ENCODE data around the gene UGT1A9.

Gene UGT1A9

DNA sequence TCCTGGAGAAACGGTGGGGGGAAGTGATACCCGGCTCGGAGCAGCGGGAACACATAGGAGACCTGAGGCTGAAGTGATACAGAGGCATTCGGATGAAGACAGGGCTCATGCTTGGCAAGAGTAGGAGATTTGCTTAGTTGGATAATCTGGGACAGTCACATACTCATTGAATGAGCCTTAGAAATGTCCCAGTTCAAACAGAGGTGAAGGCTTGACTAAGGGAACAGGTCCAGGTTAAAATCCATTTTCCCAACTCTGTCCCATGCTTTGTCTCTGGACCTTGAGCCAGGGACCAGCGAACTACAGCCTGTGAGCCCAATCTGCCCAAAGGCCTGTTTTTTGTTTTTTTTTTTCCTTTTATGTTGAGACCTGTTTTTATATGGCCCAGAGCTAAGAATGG, 22.3 kb downstream of the UGT1A9 start:
- Histone ChIP-seq H3K27ac (ENCODE audit: low read length) (no peak overlapping the region), H3K4me3 (ENCODE audit: low read length) (no peak overlapping the region), H3K9me3 (replicated peaks; ENCODE audit: insufficient read depth, low read length) (no peaks in the 10 kb centered on the region), H3K4me2 (ENCODE audit: low read depth, low read length) (no peak overlapping the region), H3K36me3 (replicated peaks; ENCODE audit: insufficient read depth, low read length) (no peaks in the 10 kb centered on the region), H3K79me2 (ENCODE audit: low read length) (no peaks in the 10 kb centered on the region), H3K9ac (ENCODE audit: low read length) (no peak overlapping the region), H3K4me1 (ENCODE audit: low read length) (no peaks in the 10 kb centered on the region), H4K20me1 (ENCODE audit: insufficient read depth, low read length) (no peaks in the 10 kb centered on the region), H3K27me3 (replicated peaks; ENCODE audit: insufficient read depth, low read length) (no peaks in the 10 kb centered on the region), H2AFZ (ENCODE audit: low read length) (no peak overlapping the region), H3K9me2 (replicated peaks; ENCODE audit: insufficient read depth, low read length) (no peaks in the 10 kb centered on the region), H3F3A (ENCODE audit: insufficient read depth, low read length) (no peaks in the 10 kb centered on the region)
- DNase-seq, result no peak
- TF ChIP-seq EZH2 (optimal IDR thresholded peaks at IDR 0.05; ENCODE audit: low read depth, low read length) (no peak), EZH2phosphoT487 (IDR thresholded peaks at IDR 0.05; ENCODE audit: low read length) (no peak)
- TF ChIP-seq, protein P1, sequence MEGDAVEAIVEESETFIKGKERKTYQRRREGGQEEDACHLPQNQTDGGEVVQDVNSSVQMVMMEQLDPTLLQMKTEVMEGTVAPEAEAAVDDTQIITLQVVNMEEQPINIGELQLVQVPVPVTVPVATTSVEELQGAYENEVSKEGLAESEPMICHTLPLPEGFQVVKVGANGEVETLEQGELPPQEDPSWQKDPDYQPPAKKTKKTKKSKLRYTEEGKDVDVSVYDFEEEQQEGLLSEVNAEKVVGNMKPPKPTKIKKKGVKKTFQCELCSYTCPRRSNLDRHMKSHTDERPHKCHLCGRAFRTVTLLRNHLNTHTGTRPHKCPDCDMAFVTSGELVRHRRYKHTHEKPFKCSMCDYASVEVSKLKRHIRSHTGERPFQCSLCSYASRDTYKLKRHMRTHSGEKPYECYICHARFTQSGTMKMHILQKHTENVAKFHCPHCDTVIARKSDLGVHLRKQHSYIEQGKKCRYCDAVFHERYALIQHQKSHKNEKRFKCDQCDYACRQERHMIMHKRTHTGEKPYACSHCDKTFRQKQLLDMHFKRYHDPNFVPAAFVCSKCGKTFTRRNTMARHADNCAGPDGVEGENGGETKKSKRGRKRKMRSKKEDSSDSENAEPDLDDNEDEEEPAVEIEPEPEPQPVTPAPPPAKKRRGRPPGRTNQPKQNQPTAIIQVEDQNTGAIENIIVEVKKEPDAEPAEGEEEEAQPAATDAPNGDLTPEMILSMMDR (IDR thresholded peaks at IDR 0.05; ENCODE audit: low read length), result no peak

DNA sequence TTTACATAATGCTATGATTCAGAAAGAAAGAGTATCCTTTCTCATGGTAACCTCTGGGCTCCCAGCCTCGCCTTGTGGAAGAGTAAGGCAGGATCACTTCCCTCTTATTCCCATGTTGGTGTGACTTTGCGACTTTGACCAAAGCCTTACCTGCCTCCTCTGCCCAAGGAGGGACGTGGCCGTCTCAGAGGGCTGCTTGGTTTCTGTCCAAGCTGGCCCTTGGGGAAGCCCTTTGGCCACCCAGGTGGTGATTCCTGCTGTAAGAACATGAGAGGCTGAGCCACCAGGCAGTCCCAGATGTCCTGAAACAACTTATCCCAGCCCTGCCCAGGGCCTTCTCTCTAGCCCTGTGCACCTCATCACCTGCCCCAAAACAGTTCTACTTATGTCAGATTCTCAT, 27.0 kb downstream of the UGT1A9 start:
- TF ChIP-seq EZH2phosphoT487 (IDR thresholded peaks at IDR 0.05; ENCODE audit: low read length), result no peak
- TF ChIP-seq, protein P1 (IDR thresholded peaks at IDR 0.05; ENCODE audit: low read length), result no peak
- no peak for TF ChIP-seq EZH2 (optimal IDR thresholded peaks at IDR 0.05; ENCODE audit: low read depth, low read length)
- Histone ChIP-seq H3K27ac (ENCODE audit: low read length) (no peak overlapping the region), H3K36me3 (replicated peaks; ENCODE audit: insufficient read depth, low read length) (no peaks in the 10 kb centered on the region), H3K4me3 (ENCODE audit: low read length) (no peak overlapping the region), H3K79me2 (ENCODE audit: low read length) (no peaks in the 10 kb centered on the region), H3K4me2 (ENCODE audit: low read depth, low read length) (no peak overlapping the region), H3K9me3 (replicated peaks; ENCODE audit: insufficient read depth, low read length) (no peaks in the 10 kb centered on the region), H3K9me2 (replicated peaks; ENCODE audit: insufficient read depth, low read length) (no peaks in the 10 kb centered on the region), H3F3A (ENCODE audit: insufficient read depth, low read length) (no peaks in the 10 kb centered on the region), H3K27me3 (replicated peaks; ENCODE audit: insufficient read depth, low read length) (no peaks in the 10 kb centered on the region), H4K20me1 (ENCODE audit: insufficient read depth, low read length) (no peaks in the 10 kb centered on the region), H3K4me1 (ENCODE audit: low read length) (no peaks in the 10 kb centered on the region), H3K9ac (ENCODE audit: low read length) (no peak overlapping the region), H2AFZ (ENCODE audit: low read length) (no peak overlapping the region)
- DNase-seq, result no peak

DNA sequence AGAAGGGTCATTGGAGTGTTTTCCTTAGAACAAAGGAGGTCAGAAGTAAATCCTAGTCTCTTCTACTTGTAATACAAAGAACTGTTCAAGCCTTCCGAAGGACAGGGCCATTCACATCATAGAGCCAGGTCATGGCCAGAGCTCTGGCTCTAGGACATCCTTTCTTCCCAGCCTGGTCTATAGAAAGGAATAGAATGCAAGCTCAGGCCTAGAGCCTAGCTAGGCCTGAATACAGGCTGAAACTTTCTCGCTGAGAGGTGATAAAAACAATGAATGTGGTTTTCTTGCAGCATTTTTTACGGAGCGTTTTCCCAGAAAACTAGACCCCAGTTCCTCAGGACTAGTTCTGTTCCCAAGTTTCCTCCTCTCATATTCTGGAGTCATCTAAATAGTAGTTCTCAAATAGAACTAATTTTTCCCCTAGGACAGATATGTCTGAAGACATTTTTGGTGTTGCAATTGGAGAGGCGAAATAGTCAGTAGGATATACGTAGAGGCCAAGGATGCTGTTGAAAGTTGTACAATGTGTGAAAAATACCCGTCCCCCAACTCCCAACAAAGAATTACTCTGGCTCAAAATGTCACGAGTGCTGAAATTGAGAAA, 27.8 kb downstream of the UGT1A9 start:
- no peaks in the 10 kb centered on the region for H3K9me2 ChIP-seq (replicated peaks; ENCODE audit: insufficient read depth, low read length)
- no peaks in the 10 kb centered on the region for H3K27me3 ChIP-seq (replicated peaks; ENCODE audit: insufficient read depth, low read length)
- no peaks in the 10 kb centered on the region for H3K9me3 ChIP-seq (replicated peaks; ENCODE audit: insufficient read depth, low read length)
- no peaks in the 10 kb centered on the region for H3K36me3 ChIP-seq (replicated peaks; ENCODE audit: insufficient read depth, low read length)
- H3K4me2 ChIP-seq (ENCODE audit: low read depth, low read length), result no peak overlapping the region
- no peaks in the 10 kb centered on the region for H3F3A ChIP-seq (ENCODE audit: insufficient read depth, low read length)
- no peak overlapping the region for H3K27ac ChIP-seq (ENCODE audit: low read length)
- no peaks in the 10 kb centered on the region for H4K20me1 ChIP-seq (ENCODE audit: insufficient read depth, low read length)
- H3K9ac ChIP-seq (ENCODE audit: low read length), result no peak overlapping the region
- DNase-seq, result no peak
- TF ChIP-seq, protein P1 (IDR thresholded peaks at IDR 0.05; ENCODE audit: low read length), result no peak
- TF ChIP-seq EZH2phosphoT487 (IDR thresholded peaks at IDR 0.05; ENCODE audit: low read length), result no peak
- TF ChIP-seq EZH2 (optimal IDR thresholded peaks at IDR 0.05; ENCODE audit: low read depth, low read length), result no peak
- no peak overlapping the region for H3K4me3 ChIP-seq (ENCODE audit: low read length)
- no peaks in the 10 kb centered on the region for H3K4me1 ChIP-seq (ENCODE audit: low read length)
- H3K79me2 ChIP-seq (ENCODE audit: low read length), result no peaks in the 10 kb centered on the region
- H2AFZ ChIP-seq (ENCODE audit: low read length), result no peak overlapping the region

Measured in MM.1S (cell line).